CD4-positive, CD25-positive, alpha-beta regulatory T cell (primary cell): ENCODE measurements around the gene GRAMD4. TPM values are rescaled to one million over a fixed set of nuclear protein-coding genes. Genes with fewer than 3 reads are reported as not detected.
A peak's percentile ranks its signal among the peaks of the same experiment; 100 is the strongest.

Experiments used
- ATAC-seq, 2 donors: fragments of 150-1000 bp; cut with Tn5 transposase; one replicate each; pipeline ENCODE4 v1.10.0; 2021; ENCODE audit warnings: low read depth in 2 of 2, moderate number of reproducible peaks in 2 of 2, moderate library complexity in 1 of 2
- DNase-seq, 3 donors: peaks; one replicate each; pipeline versions ENCODE4 v3.0.0 to v3.0.0-alpha.2; 2012 to 2022; ENCODE audit warnings: mixed read lengths in 1 of 3
- H3K27ac ChIP-seq: one replicate; pipeline ENCODE4 v1.7.0; 2013; ENCODE audit warnings: mild to moderate bottlenecking, low read length; ENCODE audit not compliant: insufficient read depth, poor library complexity, severe bottlenecking
- H3K27me3 ChIP-seq: one replicate; pipeline ENCODE4 v1.7.0; 2013; ENCODE audit warnings: low read length; ENCODE audit not compliant: control insufficient read depth, insufficient read depth
- H3K36me3 ChIP-seq: one replicate; pipeline ENCODE4 v1.7.0; 2013; ENCODE audit warnings: mild to moderate bottlenecking, low read length, moderate library complexity; ENCODE audit not compliant: control insufficient read depth, insufficient read depth
- H3K4me1 ChIP-seq: 2 replicates; pipeline ENCODE4 v1.7.0; 2013; ENCODE audit warnings: mild to moderate bottlenecking, low read length; ENCODE audit not compliant: insufficient read depth, control insufficient read depth, poor library complexity, severe bottlenecking
- H3K4me3 ChIP-seq: one replicate; pipeline ENCODE4 v1.7.0; 2013; ENCODE audit warnings: low read depth, mild to moderate bottlenecking, low read length, moderate library complexity
- H3K9me3 ChIP-seq, 2 experiments: 1 replicate in 1 of 2; 2 replicates in 1 of 2; pipeline ENCODE4 v1.7.0; 2013; ENCODE audit warnings: low read length in 2 of 2, mild to moderate bottlenecking in 1 of 2, moderate library complexity in 1 of 2; ENCODE audit not compliant: control insufficient read depth in 2 of 2
- H3K27ac Mint-ChIP-seq, 3 donors: one replicate each; pipeline ENCODE4 v1.8.0; 2020 to 2022; ENCODE audit warnings: mild to moderate bottlenecking in 3 of 3, mixed read lengths in 3 of 3, moderate library complexity in 2 of 3
- H3K27me3 Mint-ChIP-seq: one replicate; pipeline ENCODE4 v1.8.0; 2022; ENCODE audit warnings: mild to moderate bottlenecking, mixed read lengths
- H3K36me3 Mint-ChIP-seq: one replicate; pipeline ENCODE4 v1.8.0; 2020; ENCODE audit warnings: mixed read lengths
- H3K4me1 Mint-ChIP-seq, 4 donors: one replicate each; pipeline ENCODE4 v1.8.0; 2020 to 2022; ENCODE audit warnings: mixed read lengths in 4 of 4, mild to moderate bottlenecking in 1 of 4
- H3K4me3 Mint-ChIP-seq, 4 donors: one replicate each; pipeline ENCODE4 v1.8.0; 2020 to 2022; ENCODE audit warnings: mild to moderate bottlenecking in 4 of 4, mixed read lengths in 4 of 4, moderate library complexity in 3 of 4
- H3K9me3 Mint-ChIP-seq, 7 donors: one replicate each; pipeline ENCODE4 v1.8.0; 2020 to 2022; ENCODE audit warnings: mixed read lengths in 7 of 7, mild to moderate bottlenecking in 3 of 7, moderate library complexity in 2 of 7
- polyA plus RNA-seq, 4 donors: library from polyadenylated mRNA; unstranded; fragments of 300-500 nt; fragmentation: Illumina TruSeq; gene quantifications; one replicate each; pipeline ENCODE4 v1.2.3, GENCODE V29; 2021
- total RNA-seq: library from RNA; stranded (reverse); gene quantifications from one replicate; pipeline ENCODE4 v1.2.3, GENCODE V29; 2022

The GRAMD4 gene
- total and polyA plus RNA-seq, 5 donors from 2014 or later: 7.0 to 43.6 (median 7.5) TPM

DNA sequence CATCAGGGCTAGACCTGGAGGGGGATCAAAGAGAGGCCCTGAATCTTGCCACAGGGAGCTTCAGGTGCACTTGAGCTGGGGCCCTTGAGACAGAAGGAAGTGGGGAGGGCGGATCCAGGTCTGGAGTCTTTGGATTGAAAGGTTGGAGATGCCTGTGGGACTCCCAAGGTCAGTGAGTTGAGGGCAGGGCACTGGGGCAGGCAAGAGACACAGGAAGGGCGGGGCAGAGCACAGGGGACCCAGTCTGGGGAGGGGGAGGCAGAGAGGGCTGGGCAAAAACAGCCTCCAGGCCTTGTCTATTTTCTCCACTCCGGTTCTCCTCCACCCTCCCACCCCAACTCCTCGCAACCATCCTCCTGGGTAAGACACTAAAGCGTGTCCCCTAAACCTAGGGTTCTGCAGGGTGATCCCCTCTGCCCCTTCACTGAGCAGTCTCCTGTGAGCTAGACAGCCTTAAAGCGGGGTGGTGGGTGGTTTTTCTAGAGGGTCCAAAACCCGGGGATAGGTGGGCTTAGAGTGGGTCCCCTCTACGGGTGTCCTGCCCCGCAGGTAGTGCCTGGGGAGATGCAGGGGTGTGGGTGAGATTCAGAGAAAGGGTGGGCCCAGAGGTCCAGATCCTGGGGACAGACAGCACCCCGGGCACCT is 44.2 kb upstream of the GRAMD4 start:
- peaks cover 35% of the 10 kb centered on the region for H3K4me1 ChIP-seq
- Mint-ChIP-seq H3K27ac (peak overlapping the region; percentile 56 to 97 (median 87)), H3K9me3 (peaks cover 0 to 13% (median 3%) of the 10 kb centered on the region in 7 donors), H3K36me3 (no peaks in the 10 kb centered on the region), H3K4me1 (peaks cover 0 to 48% (median 17%) of the 10 kb centered on the region in 4 donors), H3K4me3 (peak overlapping the region; percentile 82 to 96 (median 88)), H3K27me3 (peaks cover 4% of the 10 kb centered on the region)
- ATAC-seq: no peak
- peak overlapping the region; percentile 44 for H3K4me3 ChIP-seq
- no peaks in the 10 kb centered on the region for H3K27me3 ChIP-seq
- no peaks in the 10 kb centered on the region for H3K36me3 ChIP-seq
- no peak overlapping the region for H3K27ac ChIP-seq
- H3K9me3 ChIP-seq: peaks cover 5 to 11% of the 10 kb centered on the region in 2 experiments
- DNase-seq: peak in 1 of 3 donors; percentile 27

DNA sequence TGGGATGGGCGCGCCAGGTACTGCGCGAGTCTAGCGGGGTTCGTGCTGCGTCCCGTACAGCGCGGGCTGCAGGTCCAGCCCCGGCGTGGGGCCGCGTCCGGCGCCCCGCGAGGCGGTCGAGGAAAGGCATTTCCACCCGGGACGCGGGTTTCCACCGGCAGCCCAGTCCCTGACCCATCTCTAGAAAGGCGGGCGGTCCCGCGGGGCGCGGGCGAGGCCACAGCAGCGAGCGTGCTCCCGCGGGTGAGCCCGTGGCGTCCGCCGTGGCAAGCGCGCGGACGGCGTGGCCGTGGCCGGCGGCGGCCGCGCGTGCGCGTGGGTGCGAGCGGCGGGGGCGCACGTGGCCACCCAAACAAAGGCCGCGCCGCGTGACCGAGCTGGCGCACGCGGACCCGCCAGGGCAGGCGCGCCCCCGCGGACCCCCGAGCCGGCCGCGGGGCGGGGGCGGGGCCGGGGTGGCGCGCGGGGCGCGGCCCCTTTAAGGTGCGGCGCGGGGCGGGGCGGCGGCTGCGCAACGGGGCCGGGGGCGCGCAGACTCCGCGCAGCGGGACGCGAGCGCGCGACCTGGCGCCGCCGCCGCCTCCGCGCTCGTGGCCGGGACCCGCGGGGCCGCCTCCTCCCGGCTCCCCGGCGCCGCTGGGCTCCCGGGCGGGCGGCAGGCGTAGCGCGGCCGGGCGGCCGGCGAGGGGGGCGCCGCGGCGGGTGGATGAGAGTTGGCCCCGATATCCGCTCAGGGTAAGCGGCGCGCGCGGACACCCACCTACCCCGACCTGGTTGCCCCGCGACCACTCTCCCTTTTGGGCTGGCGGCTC is 43.4 kb upstream of the GRAMD4 start:
- Mint-ChIP-seq H3K27me3 (peaks cover 4% of the 10 kb centered on the region), H3K4me1 (peaks cover 0 to 54% (median 23%) of the 10 kb centered on the region in 4 donors), H3K9me3 (peaks cover 0 to 6% (median under 1%) of the 10 kb centered on the region in 7 donors), H3K4me3 (peak overlapping the region; percentile 82 to 96 (median 88)), H3K36me3 (no peaks in the 10 kb centered on the region), H3K27ac (peak overlapping the region in 2 of 3 donors; percentile 56 to 83)
- peak; percentile 76 for ATAC-seq
- Histone ChIP-seq H3K27me3 (no peaks in the 10 kb centered on the region), H3K36me3 (no peaks in the 10 kb centered on the region), H3K9me3 (peaks cover 4 to 7% of the 10 kb centered on the region in 2 experiments), H3K4me3 (peak overlapping the region; percentile 44), H3K27ac (no peak overlapping the region), H3K4me1 (peaks cover 35% of the 10 kb centered on the region)
- peak; percentile 52 to 62 (median 59) for DNase-seq

DNA sequence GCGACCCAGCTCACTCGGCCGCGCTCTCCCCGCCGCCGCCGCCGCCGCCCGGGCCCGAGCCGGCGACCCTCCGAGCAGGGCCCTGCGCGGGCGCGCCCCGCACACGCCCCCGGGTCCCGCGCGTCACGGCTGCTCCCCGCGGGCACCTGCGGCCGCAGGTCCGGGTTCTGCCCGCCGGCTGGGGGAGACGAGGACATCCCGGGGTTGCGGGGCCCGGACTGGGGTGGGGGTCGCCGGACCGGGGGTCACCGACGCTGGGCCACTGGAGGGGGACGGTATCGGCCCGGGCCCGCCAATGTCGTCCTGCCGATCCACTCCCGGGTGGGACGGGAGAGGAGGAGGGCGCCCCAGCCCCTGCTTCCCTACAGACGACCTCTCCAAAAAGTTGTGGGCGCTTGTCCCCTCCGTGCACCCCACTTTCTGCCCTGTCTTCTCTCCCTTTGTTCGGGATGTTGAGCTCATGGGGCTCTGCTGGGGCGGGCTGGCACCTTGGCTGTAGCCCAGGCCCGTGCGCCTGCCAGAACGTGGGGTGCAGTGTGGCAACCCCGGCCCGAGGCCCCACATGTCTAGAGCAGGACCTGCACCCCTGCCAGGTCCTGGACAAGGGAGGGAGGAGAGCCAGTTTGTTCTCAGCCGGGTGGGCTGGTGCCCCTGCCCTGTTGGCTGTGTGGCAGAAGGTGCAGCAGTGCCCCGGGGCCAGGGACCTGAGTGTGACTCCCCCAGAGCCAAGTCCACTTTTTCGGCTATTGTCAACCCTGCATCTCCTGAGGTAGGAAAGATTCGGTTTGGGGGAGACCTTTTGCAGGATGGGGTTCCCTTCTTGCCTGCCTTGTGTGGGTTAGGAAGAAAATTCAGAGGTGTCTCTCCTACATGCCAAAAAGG is 42.6 kb upstream of the GRAMD4 start:
- no peak overlapping the region for H3K27ac ChIP-seq
- ATAC-seq (peak in 1 of 2 donors; percentile 10), DNase-seq (peak in 2 of 3 donors; percentile 15 to 31)
- H3K4me1 Mint-ChIP-seq: peaks cover 0 to 60% (median 23%) of the 10 kb centered on the region in 4 donors
- peak overlapping the region; percentile 44 for H3K4me3 ChIP-seq
- H3K4me3 Mint-ChIP-seq: peak overlapping the region; percentile 87 to 94 (median 90)
- H3K9me3 Mint-ChIP-seq: peaks cover 0 to 1% (median 0%) of the 10 kb centered on the region in 7 donors
- H3K27me3 Mint-ChIP-seq: no peaks in the 10 kb centered on the region
- H3K36me3 Mint-ChIP-seq: no peaks in the 10 kb centered on the region
- peaks cover 35% of the 10 kb centered on the region for H3K4me1 ChIP-seq
- H3K9me3 ChIP-seq: no peaks in the 10 kb centered on the region
- no peaks in the 10 kb centered on the region for H3K36me3 ChIP-seq
- H3K27ac Mint-ChIP-seq: peak overlapping the region in 2 of 3 donors; percentile 78 to 95
- H3K27me3 ChIP-seq: no peaks in the 10 kb centered on the region

- DNase-seq: no peak
Observed at GRCh38 chr22:46578251-46578823, 41.8 kb upstream of the GRAMD4 start.

GRCh38 chr22:46578824-46579561 is 41.2 kb upstream of the GRAMD4 start:
- peaks cover 0 to 62% (median 25%) of the 10 kb centered on the region in 4 donors for H3K4me1 Mint-ChIP-seq
- peak overlapping the region; percentile 87 to 94 (median 90) for H3K4me3 Mint-ChIP-seq
- peak overlapping the region in 2 of 3 donors; percentile 60 to 76 for H3K27ac Mint-ChIP-seq
- Histone ChIP-seq H3K4me3 (no peak overlapping the region), H3K27me3 (no peaks in the 10 kb centered on the region), H3K4me1 (peaks cover 35% of the 10 kb centered on the region), H3K36me3 (no peaks in the 10 kb centered on the region), H3K27ac (no peak overlapping the region), H3K9me3 (no peaks in the 10 kb centered on the region)
- H3K27me3 Mint-ChIP-seq: no peaks in the 10 kb centered on the region
- H3K9me3 Mint-ChIP-seq: peaks cover 0 to 1% (median 0%) of the 10 kb centered on the region in 7 donors
- H3K36me3 Mint-ChIP-seq: no peaks in the 10 kb centered on the region
- DNase-seq (no peak), ATAC-seq (no peak)

More at GRCh38 chr22:46578251-46578823, 41.8 kb upstream of the GRAMD4 start:
- H3K27ac ChIP-seq: no peak overlapping the region
- no peak for ATAC-seq
- peak overlapping the region; percentile 87 to 94 (median 90) for H3K4me3 Mint-ChIP-seq
- H3K36me3 ChIP-seq: no peaks in the 10 kb centered on the region
- peak overlapping the region; percentile 44 for H3K4me3 ChIP-seq
- peaks cover 35% of the 10 kb centered on the region for H3K4me1 ChIP-seq
- H3K27me3 ChIP-seq: no peaks in the 10 kb centered on the region
- H3K27ac Mint-ChIP-seq: peak overlapping the region in 2 of 3 donors; percentile 78 to 95
- no peaks in the 10 kb centered on the region for H3K36me3 Mint-ChIP-seq
- H3K4me1 Mint-ChIP-seq: peaks cover 0 to 62% (median 23%) of the 10 kb centered on the region in 4 donors
- no peaks in the 10 kb centered on the region for H3K9me3 ChIP-seq
- peaks cover 0 to 1% (median 0%) of the 10 kb centered on the region in 7 donors for H3K9me3 Mint-ChIP-seq
- H3K27me3 Mint-ChIP-seq: no peaks in the 10 kb centered on the region

DNA sequence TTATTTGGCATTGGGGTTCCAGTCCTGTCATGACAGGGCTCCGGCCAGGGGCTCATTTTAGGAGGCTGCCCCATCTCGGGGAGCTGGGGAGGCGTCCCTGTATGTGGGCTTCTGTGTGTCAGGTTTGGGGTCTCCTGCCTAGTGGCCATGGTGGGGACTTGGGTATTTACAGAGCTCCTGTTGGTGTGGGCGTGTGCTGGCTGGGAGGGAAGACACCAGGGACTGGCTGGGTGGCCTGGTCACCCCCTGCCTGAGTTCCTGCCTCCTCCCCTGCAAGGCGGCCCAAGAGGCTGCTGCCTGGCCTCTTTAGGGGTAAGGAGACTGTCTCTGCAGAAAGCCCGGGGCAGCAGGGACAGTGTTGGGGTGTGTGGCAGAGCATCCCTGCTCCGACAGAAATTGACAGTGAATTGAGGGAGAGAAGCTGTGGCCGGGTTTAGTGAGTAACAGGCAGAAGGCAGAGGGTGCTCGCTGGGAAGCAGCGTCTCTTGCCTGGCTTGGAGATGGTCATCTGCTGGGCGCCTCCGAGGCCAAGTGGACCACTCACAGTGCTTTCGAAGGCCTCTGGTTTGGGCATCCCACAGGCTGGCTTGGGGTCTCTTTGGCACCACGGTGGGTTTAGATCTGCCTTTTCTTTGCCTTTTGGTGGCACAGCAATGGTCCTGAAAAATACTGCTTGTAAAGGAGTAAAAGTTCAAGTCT is 40.3 kb upstream of the GRAMD4 start:
- H3K4me1 Mint-ChIP-seq: peaks cover 0 to 59% (median 25%) of the 10 kb centered on the region in 4 donors
- ATAC-seq: no peak
- Histone ChIP-seq H3K36me3 (no peaks in the 10 kb centered on the region), H3K27ac (no peak overlapping the region), H3K4me3 (no peak overlapping the region), H3K4me1 (peaks cover 35% of the 10 kb centered on the region), H3K27me3 (no peaks in the 10 kb centered on the region), H3K9me3 (no peaks in the 10 kb centered on the region)
- H3K9me3 Mint-ChIP-seq: peaks cover 0 to 1% (median 0%) of the 10 kb centered on the region in 7 donors
- peak overlapping the region; percentile 67 to 90 (median 81) for H3K27ac Mint-ChIP-seq
- no peaks in the 10 kb centered on the region for H3K36me3 Mint-ChIP-seq
- no peak for DNase-seq
- H3K27me3 Mint-ChIP-seq: no peaks in the 10 kb centered on the region
- peak overlapping the region; percentile 53 to 89 (median 78) for H3K4me3 Mint-ChIP-seq
